Suppressor macrophage (primary cell): Measurements from ENCODE around the gene FOXA3.

ENCODE experiments used
- DNase-seq, 4 experiments: peaks; one replicate each; pipeline ENCODE4 v3.0.0-alpha.2; 2020 to 2022
- total RNA-seq, 17 experiments: gene quantifications; one replicate each; lab custom pipeline; 2026; ENCODE audit warnings: mixed read lengths in 6 of 17, inconsistent platforms in 3 of 17; lab: John Stamatoyannopoulos, UW

Gene FOXA3
- 0 to 0.88 (median 0) reads per million in 17 experiments for total RNA-seq

DNA sequence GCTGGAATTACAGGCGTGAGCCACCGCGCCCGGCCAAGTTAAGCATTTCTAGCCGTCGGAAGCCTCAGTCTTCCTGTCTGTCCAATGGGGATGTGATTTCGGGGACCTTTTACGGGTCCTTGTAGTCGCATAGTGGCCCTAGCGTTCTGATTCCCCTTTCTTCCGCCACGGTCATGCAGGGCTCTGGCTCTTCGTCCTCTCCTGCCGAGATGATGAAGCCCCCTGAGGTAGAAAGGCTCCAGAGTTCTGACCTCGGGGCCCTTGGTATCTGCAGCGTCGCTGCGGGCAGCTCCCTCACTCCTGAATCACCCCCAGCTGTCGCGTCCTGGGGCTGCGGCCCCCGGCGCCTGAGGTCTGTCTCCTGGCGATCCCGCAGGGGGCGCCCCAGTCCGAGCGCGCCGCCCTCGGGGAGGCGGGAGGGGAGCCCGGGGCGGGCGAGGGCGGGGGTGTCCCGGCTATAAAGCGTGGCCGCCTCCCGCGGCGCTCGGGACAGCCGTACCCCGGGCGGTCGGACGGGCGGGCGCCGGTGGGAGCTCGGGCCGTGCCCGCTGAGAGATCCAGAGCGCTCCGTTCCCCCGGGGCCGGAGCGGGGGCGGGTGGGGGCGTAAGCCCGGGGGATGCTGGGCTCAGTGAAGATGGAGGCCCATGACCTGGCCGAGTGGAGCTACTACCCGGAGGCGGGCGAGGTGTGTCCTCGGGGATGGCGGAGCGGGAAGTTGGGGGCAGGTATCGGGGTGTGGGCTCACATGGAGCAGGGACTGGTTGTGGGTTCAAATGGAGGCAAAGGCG, at the start of gene FOXA3:
TSS of gene FOXA3 (plus strand) at position 487 of the 789 bp plus-strand sequence. CDS start at position 618, 131 bp downstream.
- peak; percentile 43 to 75 (median 50) for DNase-seq

GRCh38 chr19:45814851-45815480, 49.2 kb upstream of the FOXA3 start, which contains the start of gene RSPH6A:
RSPH6A (minus strand) TSS chr19:45815308; CDS start chr19:45815176, 132 bp downstream.
- DNase-seq = no peak

GRCh38 chr19:45815481-45816216, 48.5 kb upstream of the FOXA3 start:
- DNase-seq = no peak

DNA sequence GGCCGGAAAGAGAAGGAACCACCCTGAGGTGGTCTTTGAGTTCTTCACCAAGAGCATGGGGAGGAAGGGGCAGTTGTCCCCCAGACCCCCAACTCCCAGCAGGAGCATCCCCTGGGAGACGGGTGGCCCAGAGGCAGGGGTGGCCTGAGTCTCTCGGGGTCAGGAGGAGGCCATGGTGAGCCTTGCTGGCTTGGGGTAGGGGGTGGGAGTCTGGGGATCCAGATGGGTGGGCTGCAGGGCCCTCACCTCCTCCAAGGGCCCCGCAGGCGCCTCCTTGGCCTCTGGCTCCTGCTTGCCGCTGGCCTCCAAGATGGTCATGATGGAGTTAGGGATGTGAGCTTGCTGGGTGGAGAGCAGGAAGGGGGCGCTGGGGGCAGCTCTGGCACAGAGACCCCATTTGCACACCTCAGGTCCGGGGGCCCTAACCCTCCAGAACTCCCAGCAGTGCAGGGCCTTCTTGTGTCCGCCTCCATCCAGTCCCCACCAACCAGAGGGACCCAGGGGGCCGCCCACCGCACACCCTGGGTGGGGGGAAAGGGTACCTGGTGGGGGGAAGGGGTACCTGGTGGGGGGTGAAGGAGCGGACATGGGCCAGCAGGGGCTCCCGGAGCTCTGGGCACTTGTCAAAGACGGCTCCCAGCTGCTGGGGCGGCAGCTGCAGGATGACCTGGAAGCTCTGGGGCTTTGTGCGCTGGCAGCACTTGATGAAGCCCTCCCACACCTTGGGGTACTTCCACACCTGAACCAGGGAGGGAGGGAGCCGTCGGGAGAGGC, 47.7 kb upstream of the FOXA3 start:
- no peak for DNase-seq

- peak; percentile 97 to 98 (median 97) for DNase-seq
Measured at GRCh38 chr19:45817010-45817724, 47.0 kb upstream of the FOXA3 start.

GRCh38 chr19:45817725-45818301, 46.3 kb upstream of the FOXA3 start:
- DNase-seq = no peak

DNA sequence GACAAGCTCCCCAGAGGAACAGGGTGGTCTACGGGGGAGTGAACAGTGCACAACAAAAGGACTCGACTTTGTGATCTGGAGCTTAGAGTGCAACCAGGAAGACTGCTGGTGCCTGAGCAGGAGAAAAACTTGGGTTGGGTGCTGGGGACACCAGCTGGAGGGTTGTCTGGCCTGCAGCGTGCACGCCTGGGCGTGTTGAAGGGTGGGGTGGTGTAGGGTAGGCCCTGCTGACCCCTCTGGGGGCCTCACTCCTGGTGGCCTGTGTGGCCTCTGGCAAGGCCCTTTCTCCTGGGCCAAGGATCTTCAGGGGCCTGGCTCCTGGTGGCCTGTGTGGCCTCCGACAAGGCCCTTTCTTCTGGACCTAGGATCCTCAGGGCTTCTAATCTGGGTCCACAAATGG, 44.4 kb upstream of the FOXA3 start:
- DNase-seq = no peak

- no peak for DNase-seq
Measured at GRCh38 chr19:45820413-45821102, 43.6 kb upstream of the FOXA3 start.

GRCh38 chr19:45821103-45821521, 43.0 kb upstream of the FOXA3 start:
- no peak for DNase-seq

DNA sequence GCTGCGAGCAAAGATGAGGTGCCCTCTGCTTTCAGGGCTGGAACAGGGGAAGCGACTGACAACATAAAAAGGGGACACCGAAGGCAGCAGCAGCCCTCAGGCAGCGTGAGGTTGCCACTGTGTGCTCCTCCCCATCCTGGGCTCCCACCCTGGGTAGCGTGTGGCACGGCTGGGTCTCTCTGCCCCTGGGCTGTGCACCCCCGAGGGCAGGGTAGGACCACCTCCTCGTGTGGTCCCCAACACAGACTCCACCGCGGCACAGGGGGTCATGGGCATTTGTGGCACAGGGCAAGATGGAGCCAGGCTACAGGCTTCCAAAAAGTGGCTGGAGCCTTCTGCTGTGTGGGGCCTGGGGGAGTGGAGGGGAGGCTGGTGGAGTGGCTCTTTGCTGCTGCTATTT, 42.6 kb upstream of the FOXA3 start:
- no peak for DNase-seq

DNA sequence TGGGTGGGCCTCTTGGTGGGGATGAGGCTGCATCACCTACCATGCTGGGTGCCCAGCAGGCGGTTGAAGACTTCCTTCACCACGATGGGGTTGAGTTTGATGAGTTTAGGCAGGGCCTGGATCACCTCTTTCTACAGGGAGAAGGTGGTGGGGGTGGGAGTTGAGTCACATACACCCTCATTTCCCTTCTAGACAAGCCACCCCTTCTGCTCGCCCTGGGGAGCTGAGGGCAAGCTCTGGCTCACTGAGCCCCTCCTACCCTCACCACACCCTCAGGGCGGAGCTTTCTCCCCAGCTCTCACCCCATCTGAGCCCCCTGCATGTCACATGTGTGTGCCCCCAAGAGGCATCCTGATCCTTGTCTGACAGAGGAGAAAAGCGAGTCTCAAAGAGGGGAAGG, 41.4 kb upstream of the FOXA3 start:
- DNase-seq = no peak

DNA sequence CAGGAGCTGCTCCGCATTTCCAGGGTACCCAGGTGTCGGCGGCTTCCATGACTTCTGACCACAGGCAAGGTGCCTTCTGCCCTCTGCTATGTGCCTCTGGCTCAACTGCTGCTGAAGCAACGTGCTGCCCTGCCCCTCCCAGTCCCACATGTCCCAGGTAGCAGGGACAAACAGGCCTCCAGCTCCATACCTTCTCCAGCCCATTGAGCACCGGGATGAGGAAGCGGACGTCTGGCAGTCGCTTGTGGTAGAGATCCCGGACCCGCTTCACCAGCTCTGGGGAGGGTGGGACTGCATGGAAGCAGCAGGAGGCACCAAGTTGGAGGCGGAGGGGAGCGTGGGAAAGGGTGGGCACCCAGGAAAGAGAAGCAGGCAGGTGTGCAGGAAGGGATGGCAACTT, 40.9 kb upstream of the FOXA3 start:
- DNase-seq = no peak

- DNase-seq = no peak
Measured at GRCh38 chr19:45824041-45824471, 40.1 kb upstream of the FOXA3 start.

DNA sequence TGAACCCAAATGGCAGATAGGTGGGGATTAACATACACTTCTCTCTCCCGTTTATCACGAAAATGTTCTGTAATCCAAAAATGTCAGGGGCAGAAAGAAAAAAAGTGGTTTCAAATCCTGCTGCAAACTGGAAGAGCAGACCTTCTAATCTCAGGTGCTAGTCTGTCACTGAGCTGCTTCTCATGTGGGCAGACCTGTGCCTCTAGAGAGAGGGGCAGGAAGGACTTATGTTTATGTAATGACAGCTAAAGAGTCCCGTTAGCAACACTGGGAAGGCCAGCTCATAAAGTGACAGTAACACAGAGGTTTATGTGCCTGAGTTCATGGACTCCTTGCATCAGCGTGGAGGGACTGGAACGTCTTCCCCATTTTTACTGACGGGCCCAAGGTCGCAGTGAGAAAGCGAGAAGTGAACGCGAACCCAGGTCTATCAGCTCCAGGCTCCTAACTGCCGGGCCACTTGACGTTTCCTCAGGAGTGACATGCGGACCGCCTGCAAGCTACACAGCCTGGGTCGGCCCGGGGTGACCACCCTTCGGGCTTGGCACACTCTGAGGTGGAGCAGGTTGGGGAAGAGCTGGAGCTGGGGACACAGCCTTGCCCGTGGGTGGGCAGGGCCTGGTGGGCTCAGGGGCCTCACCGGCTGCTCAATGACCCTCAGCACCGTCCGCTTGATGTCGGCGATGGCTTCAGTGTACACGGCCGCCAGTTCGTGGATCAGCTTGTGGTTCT, 39.4 kb upstream of the FOXA3 start:
- no peak for DNase-seq

DNA sequence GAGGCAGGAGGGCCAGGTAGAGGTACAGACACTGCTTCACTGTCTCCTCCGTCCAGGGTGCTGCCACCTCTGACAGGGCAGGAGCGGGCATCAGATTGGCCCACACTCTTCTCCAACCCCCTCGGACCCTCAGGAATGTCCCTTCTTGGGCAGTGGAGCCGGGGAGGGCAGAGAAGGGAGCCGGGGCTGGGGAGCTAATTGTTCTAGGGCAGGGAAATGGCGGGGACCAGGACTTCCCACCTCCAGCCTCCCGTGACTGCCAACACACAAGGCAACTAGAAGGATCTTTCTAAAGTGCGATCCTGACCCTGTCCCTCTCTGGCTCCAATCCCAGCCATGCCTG, 38.9 kb upstream of the FOXA3 start:
- no peak for DNase-seq

DNA sequence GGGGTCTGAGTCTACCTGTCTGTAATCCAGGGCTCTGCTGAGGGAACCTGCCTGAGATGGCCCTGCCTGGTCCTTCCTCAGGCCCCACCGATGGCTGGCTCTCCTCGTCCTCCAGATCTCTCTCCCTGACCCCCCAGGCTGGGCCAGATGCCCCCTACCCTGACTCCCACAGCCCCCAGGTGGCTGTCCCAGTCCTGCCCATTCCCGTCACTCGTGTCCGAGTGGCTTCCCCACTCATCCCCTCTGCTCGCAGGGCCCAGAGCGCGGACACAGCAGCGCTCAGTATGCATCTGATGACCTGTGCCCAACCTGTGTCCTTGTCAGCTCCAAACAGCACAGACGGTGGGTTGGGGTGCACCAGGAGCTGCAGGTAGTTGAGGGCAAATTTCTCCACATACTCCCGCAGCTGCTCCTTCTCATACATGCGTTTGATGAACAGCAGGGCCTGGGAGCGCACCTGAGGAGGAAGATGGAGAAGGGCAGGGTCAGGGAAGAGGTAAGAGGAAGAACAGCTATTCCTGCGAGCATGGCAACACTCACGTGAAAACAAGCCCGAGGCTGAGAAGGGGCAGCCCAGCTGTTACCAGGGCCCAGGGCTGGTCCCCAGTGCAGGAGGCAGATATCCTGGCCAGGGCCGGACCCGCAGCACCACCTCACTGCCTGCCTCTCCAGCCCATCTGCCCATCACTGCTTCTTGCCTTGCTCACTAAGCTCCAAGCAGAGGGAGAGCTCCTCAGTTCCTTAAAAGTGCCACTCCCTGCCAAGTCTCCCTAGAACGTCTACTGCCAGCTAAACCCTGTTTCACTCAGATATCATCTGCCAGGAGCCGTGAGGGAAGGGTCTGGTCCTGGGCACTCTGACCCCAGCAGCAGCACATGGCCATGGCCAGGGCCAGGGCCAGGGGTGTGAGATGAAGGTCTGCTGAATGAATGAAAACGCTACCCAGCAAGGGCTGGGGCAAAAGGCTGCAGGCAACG, 37.9 kb upstream of the FOXA3 start:
- DNase-seq = no peak

DNA sequence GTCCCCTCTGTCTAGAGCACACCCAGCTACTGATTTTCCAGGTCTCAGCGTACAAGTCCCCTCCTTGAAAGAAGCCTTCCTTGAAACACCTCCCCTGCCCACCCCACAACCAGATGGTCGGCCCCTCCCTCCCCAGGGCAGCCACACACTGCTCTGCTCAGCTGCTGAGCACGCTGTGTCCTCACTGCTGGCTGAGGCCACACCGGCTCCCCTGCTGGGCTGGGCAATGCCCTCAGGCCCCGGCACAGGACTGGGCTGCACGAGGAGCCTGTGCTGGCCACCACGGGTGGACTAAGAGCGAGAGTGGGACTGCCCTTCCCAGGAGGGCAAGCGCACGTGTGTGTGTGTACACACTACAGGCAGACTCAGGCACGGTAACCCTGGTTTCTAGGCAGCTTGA, 37.2 kb upstream of the FOXA3 start:
- no peak for DNase-seq

GRCh38 chr19:45827459-45828093, 36.5 kb upstream of the FOXA3 start:
- DNase-seq = no peak
